ENCODE data around the gene OVOL1. TPM values are rescaled to one million over a fixed set of nuclear protein-coding genes. Genes with fewer than 3 reads are reported as not detected.

Gene OVOL1
- polyA plus RNA-seq, 2 donors, result 38.2 to 49.9 TPM

DNA sequence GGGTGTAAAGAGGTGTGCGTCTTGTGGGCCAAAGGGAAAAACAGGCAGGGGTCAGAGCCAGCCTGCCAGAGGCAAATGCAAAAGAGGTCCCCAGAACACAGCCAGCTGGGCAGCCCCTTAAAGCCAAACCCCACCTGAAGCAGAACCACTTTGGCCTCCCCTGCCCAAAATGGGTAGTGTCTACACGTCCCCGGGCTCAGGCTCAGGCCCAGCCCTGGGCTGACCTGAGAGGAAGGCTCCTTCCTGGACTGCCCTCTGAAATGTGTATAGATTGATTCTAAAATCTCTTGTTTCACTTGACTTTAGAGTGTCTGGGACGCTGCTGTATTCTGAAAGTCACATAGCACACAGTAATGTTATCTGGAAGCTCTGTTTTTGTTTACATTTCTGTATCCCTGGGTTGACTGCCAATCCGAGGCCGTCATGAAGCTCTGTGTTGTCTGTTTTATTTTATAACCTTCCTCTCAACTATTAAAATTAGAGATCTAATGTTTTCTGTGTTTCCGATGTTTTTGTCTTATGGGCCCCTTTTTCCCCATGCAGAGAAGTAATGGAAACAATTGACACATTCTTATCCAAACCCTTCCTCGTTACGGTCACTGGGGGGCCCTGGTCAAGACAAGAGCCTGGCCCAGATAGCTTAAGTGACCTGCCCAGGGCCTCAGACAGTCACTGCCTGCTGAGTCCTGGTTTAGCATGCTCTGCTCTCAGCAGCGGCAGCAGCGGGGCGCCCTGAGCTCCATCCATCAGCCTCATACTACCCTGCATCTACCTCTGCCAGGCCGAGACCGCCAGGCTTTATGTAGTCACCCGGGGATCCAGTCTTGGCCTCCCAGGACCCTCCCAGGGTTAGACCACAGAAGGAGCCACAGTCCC, 10.1 kb downstream of the OVOL1 start:
- Histone ChIP-seq H3K9me3 (ENCODE audit: control insufficient read depth in 2 of 2, insufficient read depth in 1 of 2, low read depth in 1 of 2, low read length in 1 of 2) (no peaks in the 10 kb centered on the region), H3K27me3 (ENCODE audit: control insufficient read depth in 1 of 2, insufficient read depth in 2 of 2, low read length in 2 of 2) (no peaks in the 10 kb centered on the region), H3K4me1 (ENCODE audit: control insufficient read depth in 2 of 2, insufficient read depth in 2 of 2, low read length in 1 of 2) (peaks cover 0 to 18% of the 10 kb centered on the region in 2 donors), H3K36me3 (ENCODE audit: control insufficient read depth in 2 of 2, insufficient read depth in 2 of 2, low read length in 1 of 2) (peaks cover 0 to 24% of the 10 kb centered on the region in 2 donors), H3K27ac (ENCODE audit: low read depth in 2 of 2, low read length in 1 of 2) (no peak overlapping the region), H3K4me3 (ENCODE audit: low read depth in 1 of 2, low read length in 2 of 2) (no peak overlapping the region)
- WGBS, 2 donors, result 75 to 80% methylated on average over 15 of the region's 15 CpGs

DNA sequence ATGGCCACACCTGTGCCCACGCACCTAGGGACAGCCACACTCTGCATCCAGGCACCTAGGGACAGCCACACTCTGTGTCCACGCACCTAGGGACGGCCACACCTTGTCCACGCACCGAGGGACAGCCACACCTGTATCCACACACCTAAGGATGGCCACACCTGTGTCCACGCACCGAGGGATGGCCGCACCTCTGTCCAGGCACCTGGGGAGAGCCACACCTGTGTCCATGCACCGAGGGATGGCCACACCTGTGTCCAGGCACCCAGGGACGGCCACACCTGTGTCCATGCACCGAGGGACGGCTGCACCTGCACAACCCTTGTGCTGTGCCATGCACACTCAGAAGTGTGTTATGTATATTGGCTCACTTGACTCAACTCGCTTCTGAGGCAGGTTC, 10.8 kb downstream of the OVOL1 start:
- Histone ChIP-seq H3K27ac (ENCODE audit: low read depth in 2 of 2, low read length in 1 of 2) (peak overlapping the region in 1 of 2 donors; percentile 17), H3K36me3 (ENCODE audit: control insufficient read depth in 2 of 2, insufficient read depth in 2 of 2, low read length in 1 of 2) (peaks cover 0 to 24% of the 10 kb centered on the region in 2 donors), H3K9me3 (ENCODE audit: control insufficient read depth in 2 of 2, insufficient read depth in 1 of 2, low read depth in 1 of 2, low read length in 1 of 2) (no peaks in the 10 kb centered on the region), H3K4me1 (ENCODE audit: control insufficient read depth in 2 of 2, insufficient read depth in 2 of 2, low read length in 1 of 2) (peaks cover 0 to 14% of the 10 kb centered on the region in 2 donors), H3K4me3 (ENCODE audit: low read depth in 1 of 2, low read length in 2 of 2) (no peak overlapping the region), H3K27me3 (ENCODE audit: control insufficient read depth in 1 of 2, insufficient read depth in 2 of 2, low read length in 2 of 2) (no peaks in the 10 kb centered on the region)
- WGBS, 2 donors, result 73 to 78% methylated on average over 13 of the region's 13 CpGs

GRCh38 chr11:65798882-65799281, 12.0 kb downstream of the OVOL1 start:
- peak overlapping the region in 1 of 2 donors; percentile 17 for H3K27ac ChIP-seq (ENCODE audit: low read depth in 2 of 2, low read length in 1 of 2)
- no peak overlapping the region for H3K4me3 ChIP-seq (ENCODE audit: low read depth in 1 of 2, low read length in 2 of 2)

DNA sequence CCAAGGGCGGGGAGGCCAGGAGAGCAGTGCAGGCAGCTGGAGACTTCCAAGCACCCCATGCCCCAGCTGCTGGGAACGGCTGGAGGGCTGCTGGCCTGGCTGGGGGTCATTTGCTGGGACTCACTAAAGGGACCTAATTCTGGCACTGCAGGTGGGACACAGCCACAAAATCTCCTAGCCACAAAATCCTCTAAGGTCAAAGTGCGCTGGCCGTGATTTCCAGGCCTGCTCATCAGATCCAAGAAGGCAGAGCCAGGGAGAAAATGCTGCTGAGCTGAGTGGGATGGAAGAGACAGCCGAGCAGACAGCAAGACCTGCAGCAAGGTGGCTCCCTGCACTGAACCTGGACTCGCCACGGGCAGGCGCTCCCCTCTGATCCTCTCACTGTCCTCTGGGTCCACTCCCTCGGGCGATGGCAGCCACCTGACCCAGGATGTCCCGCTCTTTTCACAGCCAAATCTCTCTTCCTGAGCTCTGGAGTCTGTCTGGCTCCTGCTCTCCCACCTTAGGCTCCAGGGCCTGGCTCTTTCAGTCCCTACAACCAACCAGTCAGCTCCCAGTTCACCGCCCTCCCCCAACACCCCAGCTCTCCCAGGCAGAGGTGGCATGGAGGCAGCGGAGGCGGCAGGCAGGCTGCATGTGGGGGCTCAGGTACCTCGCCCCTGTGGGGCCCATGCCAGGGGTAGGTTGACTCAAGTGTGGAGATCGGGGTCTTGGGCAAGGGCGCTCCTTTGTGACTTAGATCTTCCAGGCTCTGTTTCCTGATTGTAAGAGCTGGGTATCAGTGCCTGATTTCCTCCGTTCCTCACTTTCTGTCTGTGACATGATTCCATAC, 14.5 kb downstream of the OVOL1 start:
- Histone ChIP-seq H3K27ac (ENCODE audit: low read depth in 2 of 2, low read length in 1 of 2) (no peak overlapping the region), H3K36me3 (ENCODE audit: control insufficient read depth in 2 of 2, insufficient read depth in 2 of 2, low read length in 1 of 2) (peaks cover 0 to 9% of the 10 kb centered on the region in 2 donors), H3K4me1 (ENCODE audit: control insufficient read depth in 2 of 2, insufficient read depth in 2 of 2, low read length in 1 of 2) (peaks cover 0 to 3% of the 10 kb centered on the region in 2 donors), H3K4me3 (ENCODE audit: low read depth in 1 of 2, low read length in 2 of 2) (no peak overlapping the region), H3K9me3 (ENCODE audit: control insufficient read depth in 2 of 2, insufficient read depth in 1 of 2, low read depth in 1 of 2, low read length in 1 of 2) (no peaks in the 10 kb centered on the region), H3K27me3 (ENCODE audit: control insufficient read depth in 1 of 2, insufficient read depth in 2 of 2, low read length in 2 of 2) (no peaks in the 10 kb centered on the region)
- 81% methylated on average over 18 of the region's 18 CpGs for WGBS, 2 donors

More at GRCh38 chr11:65798882-65799281, 12.0 kb downstream of the OVOL1 start:
- WGBS, 2 donors, result 91 to 92% methylated on average over 8 of the region's 8 CpGs
- Histone ChIP-seq H3K9me3 (ENCODE audit: control insufficient read depth in 2 of 2, insufficient read depth in 1 of 2, low read depth in 1 of 2, low read length in 1 of 2) (no peaks in the 10 kb centered on the region), H3K27me3 (ENCODE audit: control insufficient read depth in 1 of 2, insufficient read depth in 2 of 2, low read length in 2 of 2) (no peaks in the 10 kb centered on the region), H3K36me3 (ENCODE audit: control insufficient read depth in 2 of 2, insufficient read depth in 2 of 2, low read length in 1 of 2) (peaks cover 0 to 23% of the 10 kb centered on the region in 2 donors), H3K4me1 (ENCODE audit: control insufficient read depth in 2 of 2, insufficient read depth in 2 of 2, low read length in 1 of 2) (peaks cover 0 to 11% of the 10 kb centered on the region in 2 donors)

- no peaks in the 10 kb centered on the region for H3K27me3 ChIP-seq (ENCODE audit: control insufficient read depth in 1 of 2, insufficient read depth in 2 of 2, low read length in 2 of 2)
- no peak overlapping the region for H3K4me3 ChIP-seq (ENCODE audit: low read depth in 1 of 2, low read length in 2 of 2)
- no peaks in the 10 kb centered on the region for H3K9me3 ChIP-seq (ENCODE audit: control insufficient read depth in 2 of 2, insufficient read depth in 1 of 2, low read depth in 1 of 2, low read length in 1 of 2)
- peaks cover 0 to under 1% of the 10 kb centered on the region in 2 donors for H3K36me3 ChIP-seq (ENCODE audit: control insufficient read depth in 2 of 2, insufficient read depth in 2 of 2, low read length in 1 of 2)
- WGBS, 2 donors, result 80 to 86% methylated on average over 9 of the region's 9 CpGs
- no peak overlapping the region for H3K27ac ChIP-seq (ENCODE audit: low read depth in 2 of 2, low read length in 1 of 2)
- peaks cover 0 to 1% of the 10 kb centered on the region in 2 donors for H3K4me1 ChIP-seq (ENCODE audit: control insufficient read depth in 2 of 2, insufficient read depth in 2 of 2, low read length in 1 of 2)
Measured at GRCh38 chr11:65802841-65803240, 16.0 kb downstream of the OVOL1 start.

DNA sequence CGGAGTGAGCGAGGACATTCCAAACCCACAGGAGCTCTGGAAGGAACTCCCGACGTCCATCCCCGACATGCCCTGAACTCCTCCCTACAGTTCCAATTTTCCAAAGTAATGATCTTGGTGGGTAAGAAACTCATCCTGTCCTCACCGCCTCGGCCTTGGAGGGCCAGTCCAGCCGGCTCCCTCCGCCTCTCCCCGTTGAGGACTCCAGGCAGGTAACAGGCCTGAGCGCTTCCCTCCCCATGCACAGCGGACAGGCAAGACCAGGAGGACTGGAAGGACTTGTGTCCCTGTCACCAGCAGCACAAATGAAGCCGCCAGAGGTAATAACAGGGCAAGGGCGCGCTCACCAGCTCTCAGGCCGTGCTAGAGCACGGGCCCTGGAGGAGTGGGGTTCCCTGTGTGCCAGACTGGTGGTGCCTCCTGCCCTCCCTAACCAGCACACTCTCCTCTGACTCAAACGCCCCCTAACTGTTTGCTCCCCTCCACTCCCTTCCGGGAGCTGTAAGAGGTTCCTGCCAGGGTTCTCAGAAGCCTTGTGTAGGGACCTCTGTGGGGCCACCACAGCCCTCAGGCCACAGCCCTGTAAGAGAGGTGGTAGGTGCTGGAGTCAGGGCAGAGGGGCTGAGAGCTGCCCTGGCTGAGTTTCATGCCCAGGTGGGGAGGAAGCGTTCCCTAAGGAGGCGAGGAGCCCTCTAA, 17.1 kb downstream of the OVOL1 start:
- Histone ChIP-seq H3K4me3 (ENCODE audit: low read depth in 1 of 2, low read length in 2 of 2) (no peak overlapping the region), H3K9me3 (ENCODE audit: control insufficient read depth in 2 of 2, insufficient read depth in 1 of 2, low read depth in 1 of 2, low read length in 1 of 2) (no peaks in the 10 kb centered on the region), H3K27ac (ENCODE audit: low read depth in 2 of 2, low read length in 1 of 2) (peak overlapping the region in 1 of 2 donors; percentile 62), H3K36me3 (ENCODE audit: control insufficient read depth in 2 of 2, insufficient read depth in 2 of 2, low read length in 1 of 2) (no peaks in the 10 kb centered on the region), H3K4me1 (ENCODE audit: control insufficient read depth in 2 of 2, insufficient read depth in 2 of 2, low read length in 1 of 2) (peaks cover 0 to 5% of the 10 kb centered on the region in 2 donors), H3K27me3 (ENCODE audit: control insufficient read depth in 1 of 2, insufficient read depth in 2 of 2, low read length in 2 of 2) (no peaks in the 10 kb centered on the region)
- 54 to 57% methylated on average over 21 of the region's 21 CpGs for WGBS, 2 donors

DNA sequence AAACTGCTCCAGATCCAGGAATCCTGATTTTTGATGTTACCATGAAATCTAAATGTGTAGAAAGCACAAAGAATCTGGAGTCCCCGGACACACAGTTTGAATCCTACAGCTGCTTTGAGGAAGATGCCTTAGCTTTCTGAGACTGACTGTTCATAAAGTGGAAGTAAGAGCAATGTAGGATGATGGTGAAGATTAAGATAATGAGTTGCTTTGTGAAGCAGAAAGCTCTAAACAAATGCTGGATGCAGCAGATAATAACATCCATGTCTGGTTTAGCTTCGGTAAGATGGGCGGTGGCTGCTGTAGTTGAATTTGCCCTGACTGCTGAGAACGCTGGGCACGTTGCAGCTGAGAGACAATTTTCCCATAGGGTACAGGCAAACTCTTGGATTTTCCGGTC, 20.1 kb downstream of the OVOL1 start:
- H3K36me3 ChIP-seq (ENCODE audit: control insufficient read depth in 2 of 2, insufficient read depth in 2 of 2, low read length in 1 of 2), result no peaks in the 10 kb centered on the region
- peaks cover 0 to 10% of the 10 kb centered on the region in 2 donors for H3K4me1 ChIP-seq (ENCODE audit: control insufficient read depth in 2 of 2, insufficient read depth in 2 of 2, low read length in 1 of 2)
- 62 to 69% methylated on average over 6 of the region's 6 CpGs for WGBS, 2 donors
- H3K27me3 ChIP-seq (ENCODE audit: control insufficient read depth in 1 of 2, insufficient read depth in 2 of 2, low read length in 2 of 2), result no peaks in the 10 kb centered on the region
- H3K9me3 ChIP-seq (ENCODE audit: control insufficient read depth in 2 of 2, insufficient read depth in 1 of 2, low read depth in 1 of 2, low read length in 1 of 2), result no peaks in the 10 kb centered on the region
- H3K27ac ChIP-seq (ENCODE audit: low read depth in 2 of 2, low read length in 1 of 2), result no peak overlapping the region
- no peak overlapping the region for H3K4me3 ChIP-seq (ENCODE audit: low read depth in 1 of 2, low read length in 2 of 2)

DNA sequence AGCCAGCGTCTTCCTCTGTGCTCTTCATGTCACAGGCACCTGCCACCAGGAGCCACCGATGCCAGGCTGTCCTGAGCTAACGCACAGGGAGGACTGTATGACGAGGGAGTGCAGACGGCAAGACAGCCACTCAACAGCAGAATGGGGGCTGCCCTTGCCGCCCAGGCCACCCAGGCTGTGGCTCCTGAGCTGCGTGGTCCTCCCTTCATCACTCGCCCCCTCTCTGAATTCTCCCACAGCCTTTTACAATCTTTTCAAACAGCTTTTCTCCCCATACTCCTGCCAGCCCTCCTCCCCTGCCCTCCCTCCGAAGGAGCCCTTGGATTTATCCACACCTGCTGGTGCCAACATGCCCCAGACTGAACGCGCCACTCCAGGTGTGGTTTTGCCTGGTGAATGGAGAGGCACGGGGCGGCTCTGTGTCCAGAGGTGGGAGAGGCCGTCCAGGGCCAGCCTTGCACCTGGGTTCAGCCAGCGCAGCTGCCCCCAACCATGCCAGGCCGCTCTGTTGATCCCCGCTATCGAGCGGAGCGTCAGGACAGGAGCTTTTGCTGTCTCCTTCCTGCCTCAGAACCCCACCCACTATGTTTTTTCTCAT, 22.0 kb downstream of the OVOL1 start:
- Histone ChIP-seq H3K36me3 (ENCODE audit: control insufficient read depth in 2 of 2, insufficient read depth in 2 of 2, low read length in 1 of 2) (no peaks in the 10 kb centered on the region), H3K4me1 (ENCODE audit: control insufficient read depth in 2 of 2, insufficient read depth in 2 of 2, low read length in 1 of 2) (peaks cover 0 to 10% of the 10 kb centered on the region in 2 donors), H3K4me3 (ENCODE audit: low read depth in 1 of 2, low read length in 2 of 2) (no peak overlapping the region), H3K9me3 (ENCODE audit: control insufficient read depth in 2 of 2, insufficient read depth in 1 of 2, low read depth in 1 of 2, low read length in 1 of 2) (no peaks in the 10 kb centered on the region), H3K27ac (ENCODE audit: low read depth in 2 of 2, low read length in 1 of 2) (no peak overlapping the region), H3K27me3 (ENCODE audit: control insufficient read depth in 1 of 2, insufficient read depth in 2 of 2, low read length in 2 of 2) (no peaks in the 10 kb centered on the region)
- 49 to 55% methylated on average over 20 of the region's 20 CpGs for WGBS, 2 donors

DNA sequence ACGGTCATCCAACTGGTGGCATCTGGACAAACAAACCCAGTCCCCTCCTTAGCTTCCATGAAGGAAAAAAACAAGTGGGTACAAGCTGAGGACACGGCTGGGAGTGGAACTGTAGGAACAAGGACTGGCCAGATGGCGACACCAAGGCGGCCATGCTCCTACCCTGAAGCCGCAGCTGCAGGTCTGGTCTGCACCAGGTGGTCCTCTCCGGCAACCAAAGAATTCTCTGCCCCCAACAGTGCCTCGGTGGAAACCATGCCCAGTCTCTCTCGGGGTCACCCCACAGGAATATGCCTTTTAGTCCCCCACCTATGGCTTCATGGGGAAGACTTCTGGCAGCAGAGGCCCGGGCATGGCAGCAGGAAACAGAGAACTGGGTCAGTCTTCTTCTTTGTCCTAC, 22.6 kb downstream of the OVOL1 start:
- H3K27me3 ChIP-seq (ENCODE audit: control insufficient read depth in 1 of 2, insufficient read depth in 2 of 2, low read length in 2 of 2), result no peaks in the 10 kb centered on the region
- H3K4me1 ChIP-seq (ENCODE audit: control insufficient read depth in 2 of 2, insufficient read depth in 2 of 2, low read length in 1 of 2), result peaks cover 0 to 10% of the 10 kb centered on the region in 2 donors
- H3K27ac ChIP-seq (ENCODE audit: low read depth in 2 of 2, low read length in 1 of 2), result no peak overlapping the region
- WGBS, 2 donors, result 80 to 83% methylated on average over 9 of the region's 9 CpGs
- no peaks in the 10 kb centered on the region for H3K9me3 ChIP-seq (ENCODE audit: control insufficient read depth in 2 of 2, insufficient read depth in 1 of 2, low read depth in 1 of 2, low read length in 1 of 2)
- H3K36me3 ChIP-seq (ENCODE audit: control insufficient read depth in 2 of 2, insufficient read depth in 2 of 2, low read length in 1 of 2), result no peaks in the 10 kb centered on the region
- no peak overlapping the region for H3K4me3 ChIP-seq (ENCODE audit: low read depth in 1 of 2, low read length in 2 of 2)

Data from esophagus (tissue), 2 donors.